ENCODE results near the gene SSBP2. TPM values are rescaled to one million over a fixed set of nuclear protein-coding genes. Genes with fewer than 3 reads are reported as not detected.

Gene SSBP2
- total and polyA plus RNA-seq, 8 donors = 0.87 to 86.2 (median 24.6) TPM

DNA sequence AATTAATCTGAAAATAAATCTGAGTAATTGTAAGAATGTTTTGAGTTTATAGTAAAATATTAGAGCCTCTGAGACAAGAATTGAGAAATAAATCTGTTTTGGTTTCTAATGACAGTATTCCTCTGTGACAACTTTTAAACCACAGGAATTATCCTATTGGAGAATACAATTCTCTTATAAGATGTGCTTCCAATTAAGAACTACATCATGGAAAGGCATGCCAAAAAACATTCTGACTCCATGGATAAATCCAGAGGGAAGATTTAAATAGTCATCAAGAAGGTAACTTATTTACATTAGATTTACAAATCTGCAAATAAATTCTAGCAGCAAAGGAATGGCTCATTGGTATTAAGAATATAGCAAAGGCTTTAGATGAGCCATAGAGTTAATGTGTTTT lies 178.7 kb downstream of the SSBP2 start:
- intact Hi-C loops (cut with DNase I; ENCODE audit: low total_unique reads) = no loop called here
- Histone ChIP-seq H3K27me3 (no peaks in the 10 kb centered on the region), H3K4me1 (peaks cover 0 to 6% (median 0%) of the 10 kb centered on the region in 4 donors), H3K9me3 (no peaks in the 10 kb centered on the region), H3K4me3 (no peak overlapping the region), H3K27ac (no peak overlapping the region), H3K36me3 (peaks cover 0 to 9% (median 0%) of the 10 kb centered on the region in 4 donors)
- no peak for DNase-seq
- TF ChIP-seq EP300 (IDR thresholded peaks at IDR 0.05) (no peak), POLR2AphosphoS5 (IDR thresholded peaks at IDR 0.05) (no peak), POLR2A (IDR thresholded peaks at IDR 0.05) (no peak)
- TF ChIP-seq, protein P1, sequence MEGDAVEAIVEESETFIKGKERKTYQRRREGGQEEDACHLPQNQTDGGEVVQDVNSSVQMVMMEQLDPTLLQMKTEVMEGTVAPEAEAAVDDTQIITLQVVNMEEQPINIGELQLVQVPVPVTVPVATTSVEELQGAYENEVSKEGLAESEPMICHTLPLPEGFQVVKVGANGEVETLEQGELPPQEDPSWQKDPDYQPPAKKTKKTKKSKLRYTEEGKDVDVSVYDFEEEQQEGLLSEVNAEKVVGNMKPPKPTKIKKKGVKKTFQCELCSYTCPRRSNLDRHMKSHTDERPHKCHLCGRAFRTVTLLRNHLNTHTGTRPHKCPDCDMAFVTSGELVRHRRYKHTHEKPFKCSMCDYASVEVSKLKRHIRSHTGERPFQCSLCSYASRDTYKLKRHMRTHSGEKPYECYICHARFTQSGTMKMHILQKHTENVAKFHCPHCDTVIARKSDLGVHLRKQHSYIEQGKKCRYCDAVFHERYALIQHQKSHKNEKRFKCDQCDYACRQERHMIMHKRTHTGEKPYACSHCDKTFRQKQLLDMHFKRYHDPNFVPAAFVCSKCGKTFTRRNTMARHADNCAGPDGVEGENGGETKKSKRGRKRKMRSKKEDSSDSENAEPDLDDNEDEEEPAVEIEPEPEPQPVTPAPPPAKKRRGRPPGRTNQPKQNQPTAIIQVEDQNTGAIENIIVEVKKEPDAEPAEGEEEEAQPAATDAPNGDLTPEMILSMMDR (IDR thresholded peaks at IDR 0.05) = no peak

DNA sequence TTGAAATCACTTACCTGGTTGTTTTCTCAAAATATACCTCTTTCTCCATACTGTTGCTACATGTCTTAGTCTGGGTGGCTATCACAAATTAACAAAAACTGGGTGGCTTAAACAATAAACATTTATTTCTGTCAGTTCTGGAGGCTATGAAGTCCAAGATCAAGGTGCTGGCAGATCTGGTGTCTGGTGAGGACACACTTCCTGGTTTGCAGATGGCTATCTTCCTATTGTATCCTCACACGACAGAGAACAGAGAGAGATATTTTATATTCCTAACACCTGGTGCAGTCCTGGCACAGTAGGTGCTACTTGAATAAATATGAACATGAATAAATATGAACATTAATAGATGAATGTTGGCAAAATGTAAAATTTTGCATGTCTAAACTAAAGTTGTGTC lies 192.7 kb downstream of the SSBP2 start:
- H3K36me3 ChIP-seq = no peaks in the 10 kb centered on the region
- H3K9me3 ChIP-seq = no peaks in the 10 kb centered on the region
- intact Hi-C loops (cut with DNase I; ENCODE audit: low total_unique reads) = no loop called here
- H3K27ac ChIP-seq = no peak overlapping the region
- 39 to 73% (median 60%) methylated on average over 1 of the region's 1 CpG for WGBS, 5 donors
- no peak for TF ChIP-seq POLR2AphosphoS5 (IDR thresholded peaks at IDR 0.05)
- TF ChIP-seq POLR2A (IDR thresholded peaks at IDR 0.05) = no peak
- TF ChIP-seq EP300 (IDR thresholded peaks at IDR 0.05) = no peak
- TF ChIP-seq, protein P1 (IDR thresholded peaks at IDR 0.05) = no peak
- no peak overlapping the region for H3K4me3 ChIP-seq
- peaks cover 0 to 16% (median 10%) of the 10 kb centered on the region in 4 donors for H3K4me1 ChIP-seq
- DNase-seq = no peak
- no peaks in the 10 kb centered on the region for H3K27me3 ChIP-seq

DNA sequence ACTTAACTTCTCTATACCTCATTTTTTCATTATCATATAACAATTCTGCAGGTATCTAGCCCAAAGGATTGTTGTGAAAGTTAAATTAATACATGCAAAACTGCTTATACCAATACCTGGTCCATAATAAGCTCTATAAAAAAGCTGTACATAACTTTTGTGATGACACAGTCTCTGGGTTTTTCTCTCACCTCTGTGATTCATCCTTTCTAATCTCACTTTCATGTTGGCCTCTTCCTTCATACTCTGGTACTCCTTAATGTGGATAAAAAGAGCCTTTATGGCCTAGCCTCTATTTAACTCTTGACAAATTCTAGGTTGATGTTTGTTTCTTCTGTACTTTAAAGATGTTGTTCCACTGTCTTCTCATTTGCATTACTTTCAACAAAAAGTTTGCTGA lies 194.1 kb downstream of the SSBP2 start:
- H3K9me3 ChIP-seq = no peaks in the 10 kb centered on the region

DNA sequence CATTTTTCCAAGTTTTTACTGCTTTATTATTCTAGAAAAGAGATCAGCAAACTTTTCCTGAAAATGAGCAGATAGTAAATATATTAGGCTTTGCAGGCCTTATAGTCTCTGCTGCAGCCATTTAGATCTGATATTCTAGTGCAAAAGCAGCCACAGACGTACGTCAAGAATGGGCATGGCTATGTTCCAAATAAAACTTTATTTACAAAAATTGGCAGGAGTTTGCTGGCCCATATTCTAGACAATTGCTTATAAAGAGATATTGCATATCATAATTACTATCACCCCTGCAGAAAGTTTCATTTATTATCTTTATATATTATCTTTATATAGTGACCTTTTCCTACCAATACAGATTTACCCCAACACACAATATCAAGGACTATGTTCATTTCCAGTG lies 195.0 kb downstream of the SSBP2 start:
- Histone ChIP-seq H3K9me3 (no peaks in the 10 kb centered on the region), H3K4me1 (peaks cover 4 to 17% (median 12%) of the 10 kb centered on the region in 4 donors), H3K36me3 (no peaks in the 10 kb centered on the region), H3K27ac (no peak overlapping the region), H3K4me3 (no peak overlapping the region), H3K27me3 (no peaks in the 10 kb centered on the region)
- whole genome bisulfite sequencing, 5 donors = 37 to 64% (median 48%) methylated on average over 2 of the region's 2 CpGs
- DNase-seq = no peak
- TF ChIP-seq, protein P1 (IDR thresholded peaks at IDR 0.05) = no peak
- TF ChIP-seq POLR2A (IDR thresholded peaks at IDR 0.05) (no peak), POLR2AphosphoS5 (IDR thresholded peaks at IDR 0.05) (no peak), EP300 (IDR thresholded peaks at IDR 0.05) (no peak)
- intact Hi-C loops (cut with DNase I; ENCODE audit: low total_unique reads) = no loop called here

More for the DNA sequence above, 194.1 kb downstream of the SSBP2 start:
- no peak overlapping the region for H3K4me3 ChIP-seq
- TF ChIP-seq POLR2A (IDR thresholded peaks at IDR 0.05) = no peak
- TF ChIP-seq, protein P1 (IDR thresholded peaks at IDR 0.05) = no peak
- H3K4me1 ChIP-seq = peaks cover 4 to 17% (median 12%) of the 10 kb centered on the region in 4 donors
- no peak overlapping the region for H3K27ac ChIP-seq
- no peaks in the 10 kb centered on the region for H3K27me3 ChIP-seq
- H3K36me3 ChIP-seq = no peaks in the 10 kb centered on the region
- intact Hi-C loops (cut with DNase I; ENCODE audit: low total_unique reads) = no loop called here
- no peak for DNase-seq

Data from stomach (tissue), 9 donors.